Measurements from ENCODE around the gene PPDPF.

The PPDPF gene, protein sequence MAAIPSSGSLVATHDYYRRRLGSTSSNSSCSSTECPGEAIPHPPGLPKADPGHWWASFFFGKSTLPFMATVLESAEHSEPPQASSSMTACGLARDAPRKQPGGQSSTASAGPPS

DNA sequence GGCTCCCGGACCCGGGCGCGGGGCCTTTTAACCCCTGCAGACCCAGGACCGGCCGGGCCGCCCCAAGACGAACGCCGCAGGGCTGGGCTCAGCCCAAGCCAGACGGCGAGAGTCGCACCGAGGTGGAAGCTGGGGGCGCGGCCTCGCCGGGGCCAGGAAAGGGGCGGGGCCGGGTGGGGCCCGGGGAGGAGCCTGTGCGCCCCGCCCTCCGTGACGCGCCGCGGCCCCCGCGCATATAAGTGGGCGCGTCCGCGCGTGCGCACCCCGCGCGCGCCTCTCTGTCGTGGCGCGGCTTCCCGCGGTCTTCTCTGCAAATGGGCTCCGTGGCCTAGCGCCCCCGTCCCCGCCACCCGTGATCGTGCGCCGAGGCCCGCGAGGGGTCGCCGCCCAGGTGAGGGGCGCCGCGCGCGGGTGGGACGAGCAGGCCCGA, at the start of gene PPDPF:
Gene PPDPF, plus strand, starts transcription at position 262 of the 430 bp plus-strand sequence. CDS start 544 bp downstream, outside the sequence.
- DNase-seq: peak; percentile 90 to 92 (median 90)

DNA sequence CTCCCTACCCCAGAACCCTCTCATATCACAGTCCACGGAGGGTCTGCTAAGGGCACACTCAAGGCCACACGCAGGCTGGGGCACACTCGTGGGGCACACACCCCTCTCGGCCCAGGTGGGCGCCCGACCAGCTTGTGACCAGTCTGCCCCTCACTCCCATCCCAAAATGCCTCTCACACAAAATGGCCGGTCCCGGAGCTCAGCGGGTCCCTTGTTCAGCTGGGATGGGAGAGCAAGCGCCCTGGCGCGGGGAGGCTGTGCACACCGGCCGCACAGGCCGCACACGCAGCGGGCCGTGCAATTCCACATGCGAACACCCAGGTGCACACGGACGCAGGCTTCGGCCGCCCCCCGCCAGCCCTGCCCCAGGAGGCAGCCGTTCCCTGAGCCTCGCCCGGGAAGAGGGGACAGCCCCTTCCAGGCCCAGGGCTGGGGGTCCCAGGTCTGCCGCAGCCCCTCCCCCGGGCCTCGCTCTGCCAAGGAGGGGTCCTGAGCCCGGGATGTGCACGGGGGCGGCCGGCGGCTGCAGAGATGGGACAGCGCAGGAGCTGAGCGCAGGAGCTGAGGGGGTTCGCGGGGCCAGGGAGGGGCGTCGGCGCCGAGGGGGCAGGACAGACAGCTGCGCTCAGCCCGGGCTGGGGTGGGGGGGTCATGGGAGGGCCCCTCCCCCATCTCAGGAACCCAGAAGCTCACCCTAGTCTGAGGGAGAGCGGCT, 49.4 kb upstream of the PPDPF start:
- peak in 1 of 3 experiments; percentile 41 for DNase-seq

DNA sequence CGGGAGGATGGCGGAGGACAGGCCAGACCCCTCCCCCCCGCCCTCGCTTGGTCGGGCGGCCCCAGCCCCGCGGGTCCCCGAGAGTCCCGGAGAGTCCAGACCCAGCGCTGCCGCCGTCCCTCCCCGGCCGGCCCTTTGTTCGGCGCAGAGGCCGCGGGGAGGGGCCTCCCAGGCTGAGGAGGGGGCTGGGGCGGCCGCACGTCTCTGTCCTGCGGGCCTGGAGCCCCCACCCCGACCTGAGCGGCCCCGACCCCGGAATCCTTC, 48.9 kb upstream of the PPDPF start:
- peak in 2 of 3 experiments; percentile 65 to 66 for DNase-seq

DNA sequence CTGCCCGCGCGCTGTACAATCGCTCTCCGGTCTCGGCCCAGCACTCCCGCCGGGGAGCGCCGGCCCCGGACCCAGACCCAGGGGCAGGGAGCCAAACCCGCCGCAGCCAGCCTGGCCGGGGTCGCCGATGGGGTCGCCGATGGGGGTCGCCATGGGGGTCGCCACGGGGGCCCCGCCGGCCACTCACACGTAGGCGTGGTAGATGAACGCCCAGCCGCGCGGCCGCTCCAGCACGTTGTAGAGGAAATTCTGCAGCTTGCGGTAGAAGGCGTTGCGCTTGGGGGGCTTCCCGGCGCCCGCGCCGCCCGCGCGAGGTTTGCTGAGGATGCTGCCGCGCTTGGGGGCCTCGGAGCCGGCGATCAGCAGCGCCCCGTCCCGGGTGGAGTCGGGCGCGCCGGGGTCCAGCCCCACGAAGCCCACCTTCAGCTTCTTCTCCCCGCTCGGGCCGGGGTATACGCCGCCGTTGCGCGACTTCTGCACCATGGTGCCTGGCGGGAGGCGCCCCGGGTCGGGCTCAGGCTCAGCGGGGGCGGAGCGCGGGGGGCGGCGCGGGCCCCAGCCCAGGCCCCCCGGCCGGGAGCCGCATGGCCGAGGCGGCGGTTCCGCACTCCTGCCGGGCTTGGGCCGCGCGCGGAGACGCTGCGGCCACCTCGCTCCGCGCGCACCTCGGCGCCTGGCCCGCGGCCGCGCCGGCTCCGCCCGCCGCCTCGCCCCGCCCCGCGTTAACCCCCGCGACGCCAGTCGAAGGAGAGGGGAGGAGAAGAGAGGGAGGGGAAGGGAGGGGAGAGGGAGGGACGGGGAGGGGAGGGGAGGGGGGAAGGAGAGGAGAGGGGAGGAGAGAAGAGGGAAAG, 48.4 kb upstream of the PPDPF start, which contains the start of gene KCNQ2:
Gene KCNQ2, minus strand, starts transcription at position 675 of the 851 bp plus-strand sequence. Its CDS starts 192 bp downstream, at position 483.
- peak in 2 of 3 experiments; percentile 73 to 74 for DNase-seq

DNA sequence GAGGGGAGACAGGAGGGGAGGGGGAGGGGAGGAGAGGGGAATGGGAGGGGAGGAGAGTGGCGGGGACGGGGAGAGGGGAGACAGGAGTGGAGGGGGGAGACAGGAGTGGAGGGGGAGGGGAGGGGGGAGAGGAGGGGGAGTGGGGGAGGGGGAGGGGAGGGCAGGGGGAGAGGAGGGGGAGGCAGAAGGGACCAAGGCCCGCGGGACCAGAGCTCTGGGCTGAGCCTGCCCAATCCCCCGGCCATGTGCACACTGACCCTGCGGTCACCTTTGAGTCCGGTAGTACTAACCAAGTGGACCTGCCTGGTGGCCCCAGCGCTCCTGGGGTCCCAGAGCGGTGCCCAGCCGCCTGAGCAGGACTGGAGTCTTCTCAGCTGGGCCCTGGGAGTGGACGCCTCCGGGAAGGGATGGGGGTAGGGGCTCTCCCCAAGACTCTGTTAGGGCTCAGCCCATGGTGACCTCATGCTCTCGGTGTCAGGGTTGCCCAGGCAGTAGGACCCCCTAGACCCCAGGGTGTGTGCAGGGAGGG, 47.6 kb upstream of the PPDPF start:
- DNase-seq: peak in 1 of 3 experiments; percentile 37

DNA sequence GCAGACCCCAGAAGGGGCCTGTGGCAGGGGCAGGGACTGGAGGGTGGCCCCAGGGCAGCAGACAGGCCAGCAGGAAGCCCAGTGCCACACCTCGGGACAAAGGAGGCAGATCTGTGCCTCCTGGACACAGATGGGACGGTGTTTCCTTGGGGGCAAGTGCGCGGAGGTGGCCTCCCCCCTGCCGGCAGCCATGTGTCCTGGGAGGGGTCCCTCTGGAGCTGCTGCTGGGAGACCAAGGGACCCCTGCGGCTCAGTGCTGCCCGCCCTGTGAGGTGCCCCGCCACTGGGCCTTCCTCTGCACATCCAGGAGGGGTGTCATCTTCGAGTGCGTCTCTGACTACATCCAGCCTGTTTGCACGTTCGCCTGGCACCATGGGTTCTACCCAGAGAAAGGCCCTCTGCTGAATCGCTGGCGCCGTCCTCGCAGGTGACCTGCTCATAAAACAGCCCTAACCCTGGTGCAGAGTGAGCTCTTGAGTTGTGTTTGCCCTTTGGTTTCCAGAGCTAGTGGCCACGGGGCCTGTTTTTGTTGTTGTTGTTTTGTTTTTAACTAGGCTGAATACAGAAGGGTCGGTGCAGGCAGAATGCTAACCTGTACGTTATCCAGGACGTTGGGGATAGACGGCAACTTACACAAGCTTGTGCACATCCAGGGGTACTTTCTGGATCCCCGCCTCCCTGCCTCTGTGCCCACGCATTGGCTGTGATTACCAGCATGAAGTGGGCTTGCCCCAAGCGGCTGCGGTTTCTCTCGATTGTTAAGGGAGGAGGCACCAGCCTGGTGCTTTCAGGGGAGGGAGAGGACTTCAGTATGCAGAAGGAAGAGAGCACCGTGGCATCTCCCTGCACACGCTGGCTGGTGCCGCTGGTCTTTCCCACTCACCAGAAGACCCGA, 46.8 kb upstream of the PPDPF start:
- peak; percentile 21 to 50 (median 43) for DNase-seq

DNA sequence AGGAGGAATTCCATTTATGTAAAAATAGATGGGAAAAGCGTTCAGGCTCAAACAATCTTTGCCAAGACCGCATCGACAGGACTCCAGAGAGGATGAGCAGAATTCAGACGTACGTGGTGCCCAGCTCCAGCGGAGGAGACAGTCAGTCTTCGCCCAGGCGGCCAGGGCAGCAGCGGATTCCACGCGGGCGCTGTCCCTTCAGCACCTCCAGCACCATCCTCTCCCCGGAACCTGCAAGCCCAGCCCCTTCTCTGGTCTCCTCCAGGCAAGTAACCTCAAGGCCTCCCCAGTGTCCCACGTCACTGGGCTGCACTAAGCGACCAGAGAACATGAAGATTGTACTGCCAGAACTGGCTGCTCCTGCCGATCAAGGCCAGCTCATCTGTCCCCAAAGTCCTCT, 45.4 kb upstream of the PPDPF start:
- no peak for DNase-seq

DNA sequence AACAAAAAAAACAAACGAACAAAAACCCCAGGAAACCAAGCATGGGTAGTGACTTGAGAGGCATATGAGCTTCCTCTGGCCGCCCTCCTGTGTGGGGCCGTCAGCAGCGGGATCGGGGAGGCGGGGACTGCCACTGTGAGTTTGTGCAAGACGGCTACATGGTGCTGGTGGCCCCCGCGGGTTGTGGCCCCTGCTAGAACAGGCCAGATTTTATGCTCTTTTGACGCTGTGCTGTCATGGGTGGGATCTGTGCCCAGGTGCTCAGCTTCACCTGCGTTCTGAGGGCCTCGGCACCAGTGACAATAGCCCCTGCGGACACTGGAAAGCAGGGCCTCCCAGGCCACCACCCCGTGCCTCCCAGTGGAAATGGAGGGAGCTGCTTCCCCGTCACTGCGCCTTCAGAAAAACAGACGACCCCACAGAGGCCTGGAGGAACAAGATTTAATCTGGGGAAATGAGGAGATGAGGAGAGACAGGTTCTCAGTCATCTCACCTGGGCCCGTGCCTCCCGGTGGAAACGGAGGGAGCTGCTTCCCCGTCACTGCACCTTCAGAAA, 43.4 kb upstream of the PPDPF start:
- no peak for DNase-seq

DNA sequence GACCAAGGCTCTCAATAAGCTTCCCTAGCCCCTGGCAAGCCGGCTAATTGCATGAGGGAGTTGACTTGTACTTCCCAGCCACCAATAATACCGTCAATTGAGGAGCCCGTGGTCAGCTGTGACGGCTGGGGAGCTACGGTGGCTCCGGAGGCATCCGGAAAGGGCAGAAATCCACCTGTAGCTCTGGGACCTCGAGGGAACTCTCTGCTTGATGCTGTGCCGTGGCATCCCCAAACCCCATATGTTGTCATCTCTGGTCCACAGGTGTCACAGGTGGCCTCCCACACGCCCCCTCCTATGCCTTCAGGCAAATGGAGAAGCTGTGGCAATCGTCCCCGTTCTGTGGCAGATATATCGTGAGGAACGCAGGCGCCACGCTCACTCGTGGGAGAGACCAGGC, 42.6 kb upstream of the PPDPF start:
- peak in 1 of 3 experiments; percentile 59 for DNase-seq

DNA sequence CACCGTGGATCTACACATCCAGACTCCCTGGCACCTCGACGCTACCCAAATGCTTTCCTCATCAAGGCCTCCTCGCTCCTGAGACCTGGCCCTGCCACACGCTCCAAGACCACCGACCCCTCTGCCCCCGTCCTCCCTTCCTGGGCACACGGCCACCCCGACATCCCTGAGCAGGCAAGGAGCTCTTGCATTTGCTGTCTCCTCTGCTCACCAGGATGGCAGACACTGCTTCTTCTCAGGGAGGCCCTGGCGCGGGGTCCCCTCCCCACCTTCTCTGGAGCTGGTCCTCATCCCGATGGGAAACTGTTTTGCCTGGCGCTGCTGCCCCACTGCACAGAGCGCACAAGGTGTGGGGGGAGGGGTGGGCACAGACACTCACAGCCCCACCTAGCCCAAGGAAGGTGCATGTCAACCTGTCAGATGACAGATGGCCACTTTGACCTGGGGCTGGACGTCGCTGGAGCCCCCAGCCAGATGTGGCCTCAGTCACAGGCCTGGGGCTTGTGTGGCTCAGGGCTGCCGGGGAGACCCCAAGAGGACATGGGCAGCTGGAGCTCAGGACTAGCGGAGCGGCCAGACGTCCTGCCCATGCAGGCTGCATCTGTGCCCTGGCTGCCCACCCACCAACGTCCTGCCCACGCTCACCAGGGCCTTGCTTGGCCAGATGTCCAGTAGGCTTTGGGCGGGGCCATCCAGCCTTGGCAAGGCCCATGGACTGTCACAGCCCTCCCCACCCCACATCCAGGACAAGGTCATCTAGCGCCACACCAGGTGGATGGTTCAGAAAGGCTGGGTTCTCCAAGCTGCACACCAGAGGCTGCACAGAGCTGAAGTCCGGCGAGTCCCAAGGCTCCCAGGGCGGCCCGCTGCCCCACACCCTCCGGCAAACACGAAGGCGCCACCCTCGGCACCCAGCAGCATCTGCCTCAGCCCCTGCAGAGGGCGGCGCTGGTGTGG, 41.9 kb upstream of the PPDPF start:
- no peak for DNase-seq

DNA sequence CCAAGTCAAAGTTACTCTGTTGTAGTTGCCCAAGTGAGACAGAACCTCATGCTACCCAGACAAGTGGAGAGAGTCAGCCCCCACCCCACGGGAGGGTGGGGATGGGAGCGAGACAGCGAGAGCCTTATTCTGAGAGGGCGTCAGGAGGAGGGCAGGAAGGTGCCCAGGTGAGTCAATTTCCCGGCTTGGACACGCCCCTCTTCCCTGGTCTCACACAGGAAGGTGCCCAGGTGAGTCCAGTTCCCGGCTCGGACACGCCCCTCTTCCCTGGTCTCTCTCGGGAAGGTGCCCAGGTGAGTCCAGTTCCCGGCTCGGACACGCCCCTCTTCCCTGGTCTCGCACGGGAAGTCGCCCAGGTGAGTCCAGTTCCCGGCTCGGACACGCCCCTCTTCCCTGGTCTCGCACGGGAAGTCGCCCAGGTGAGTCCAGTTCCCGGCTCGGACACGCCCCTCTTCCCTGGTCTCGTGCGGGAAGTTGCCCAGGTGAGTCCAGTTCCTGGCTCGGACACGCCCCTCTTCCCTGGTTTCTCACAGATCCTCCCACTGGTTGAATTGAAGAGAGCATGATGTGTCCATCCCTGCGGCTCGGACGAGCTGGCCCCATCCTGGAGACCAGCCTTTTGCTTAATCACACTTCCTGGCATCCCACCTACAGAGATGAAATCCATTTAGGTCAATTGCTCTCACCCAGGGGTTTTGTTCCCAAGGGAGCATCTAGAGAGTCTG, 40.7 kb upstream of the PPDPF start:
- DNase-seq: peak in 1 of 3 experiments; percentile 50

DNA sequence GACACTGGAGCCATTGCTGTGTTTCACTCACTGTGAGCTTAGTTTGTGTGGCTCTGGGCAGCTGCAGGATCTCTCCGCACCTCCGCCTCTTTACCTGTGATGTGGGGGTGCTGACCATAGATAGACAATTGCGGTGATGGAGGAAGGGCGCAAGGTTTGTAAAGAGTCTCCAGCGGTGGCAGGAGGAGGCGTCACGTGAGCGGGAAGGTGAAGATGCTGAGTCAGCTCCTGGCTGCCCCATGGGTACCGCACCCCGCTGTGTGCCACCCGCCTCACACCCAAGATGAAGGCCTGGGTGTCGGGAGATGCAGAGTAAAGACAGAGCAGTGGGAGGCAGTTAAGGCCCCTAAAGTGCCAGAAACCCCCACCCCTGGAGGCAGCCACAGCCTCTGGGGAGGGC, 39.1 kb upstream of the PPDPF start:
- peak in 1 of 3 experiments; percentile 27 for DNase-seq

DNA sequence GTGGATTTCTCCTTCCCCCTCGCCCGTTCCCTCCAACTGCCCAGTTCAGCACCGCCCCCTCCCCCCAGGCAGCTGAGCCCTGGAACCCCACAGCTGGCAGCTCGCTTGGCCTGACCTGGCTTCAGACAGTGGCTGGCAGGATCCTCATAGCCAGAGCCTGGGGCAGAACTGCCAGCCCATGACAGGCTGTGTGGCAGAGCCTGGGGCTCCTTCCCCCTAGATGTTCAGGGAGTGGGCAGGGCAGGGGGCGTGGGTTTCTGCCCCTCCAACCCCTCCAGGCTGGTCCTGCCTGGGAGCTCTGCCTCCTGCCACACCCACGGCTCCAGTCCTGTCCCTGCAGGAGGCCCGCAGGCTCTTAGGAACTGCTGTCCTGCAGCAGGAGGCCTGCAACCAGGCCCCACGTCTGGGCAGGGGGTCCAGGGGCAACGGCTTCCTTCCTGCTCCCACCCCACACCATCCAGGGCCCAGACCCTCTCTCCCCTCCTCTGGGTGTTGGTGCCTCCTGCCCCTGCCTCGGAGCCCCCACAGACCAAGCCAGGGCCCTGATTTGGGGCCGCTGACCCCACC, 38.5 kb upstream of the PPDPF start:
- DNase-seq: peak in 1 of 3 experiments; percentile 26

DNA sequence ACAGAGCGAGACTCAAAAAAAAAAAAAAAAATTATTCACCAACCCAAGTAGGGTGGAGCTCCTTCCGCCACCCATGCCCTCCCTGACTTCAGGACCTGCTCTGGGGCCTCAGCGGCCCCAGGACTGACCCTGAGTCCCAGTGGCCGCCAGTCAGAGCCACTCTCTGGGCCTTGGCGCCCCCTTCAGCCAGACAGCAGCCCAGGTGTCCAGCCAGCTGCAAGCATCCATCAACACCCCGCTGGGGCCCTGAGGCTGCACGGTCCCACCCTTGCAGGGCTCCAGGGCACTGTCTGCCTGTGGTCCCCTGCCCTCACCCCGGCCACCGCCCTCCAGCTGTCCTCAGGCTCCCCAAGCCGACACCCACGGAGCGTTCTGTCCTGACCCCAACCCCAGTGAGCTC, 36.7 kb upstream of the PPDPF start:
- peak in 2 of 3 experiments; percentile 33 to 55 for DNase-seq

DNA sequence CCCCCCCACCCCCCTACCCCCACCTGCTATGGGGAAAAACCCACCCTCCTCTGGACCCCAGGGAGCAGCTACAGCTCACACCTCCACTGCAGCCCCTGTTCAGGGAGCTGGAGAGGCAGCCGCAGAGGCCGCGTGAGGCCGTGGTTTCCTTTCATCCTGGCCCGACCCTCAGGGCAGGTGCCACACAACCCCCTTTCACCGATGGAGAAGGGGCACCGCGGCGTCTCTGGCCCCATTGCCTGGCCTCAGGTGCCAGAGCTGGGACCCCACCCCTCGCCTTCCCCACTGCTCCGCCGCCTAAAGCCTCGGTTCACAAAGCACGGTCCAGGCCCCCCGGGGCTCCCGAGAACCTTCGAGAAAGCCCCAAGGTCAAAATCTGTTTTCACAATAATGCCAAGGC, 36.3 kb upstream of the PPDPF start:
- DNase-seq: no peak

DNA sequence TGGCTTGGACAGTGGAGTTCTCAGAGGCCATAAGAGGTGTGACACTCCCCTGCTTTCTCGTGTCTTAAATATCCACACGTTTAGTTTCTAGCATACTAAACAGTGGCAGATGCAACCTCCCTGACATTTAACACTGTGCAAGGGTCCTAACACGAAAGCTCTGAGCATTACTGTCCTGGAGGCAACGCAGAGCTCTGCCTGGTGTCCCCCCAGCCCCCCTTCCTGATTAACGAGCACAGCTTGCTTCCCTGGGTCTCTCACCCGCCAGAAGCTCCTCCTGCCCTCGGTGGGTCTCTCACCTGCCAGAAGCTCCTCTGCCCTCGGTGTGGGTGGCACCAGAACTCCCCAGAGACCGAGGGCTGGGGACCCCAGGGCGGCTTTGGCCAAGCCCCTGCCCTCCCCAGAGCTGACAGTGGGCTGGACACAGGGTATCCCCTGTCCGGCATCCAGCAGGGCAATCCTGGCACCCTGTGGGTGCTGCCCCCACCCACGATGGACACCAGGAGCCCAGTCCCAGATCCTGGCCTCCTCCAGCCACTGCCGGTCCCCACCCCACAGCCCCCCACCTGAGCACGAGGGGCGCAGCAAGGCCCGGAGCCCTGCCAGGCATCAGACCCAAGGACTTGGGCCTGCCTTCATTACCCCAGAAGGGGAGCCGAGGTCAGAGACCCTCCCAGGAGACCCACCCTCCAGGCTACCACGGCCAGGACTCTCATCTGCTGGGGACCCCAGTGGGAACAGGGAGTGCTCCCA, 35.7 kb upstream of the PPDPF start:
- peak in 2 of 3 experiments; percentile 60 to 65 for DNase-seq

DNA sequence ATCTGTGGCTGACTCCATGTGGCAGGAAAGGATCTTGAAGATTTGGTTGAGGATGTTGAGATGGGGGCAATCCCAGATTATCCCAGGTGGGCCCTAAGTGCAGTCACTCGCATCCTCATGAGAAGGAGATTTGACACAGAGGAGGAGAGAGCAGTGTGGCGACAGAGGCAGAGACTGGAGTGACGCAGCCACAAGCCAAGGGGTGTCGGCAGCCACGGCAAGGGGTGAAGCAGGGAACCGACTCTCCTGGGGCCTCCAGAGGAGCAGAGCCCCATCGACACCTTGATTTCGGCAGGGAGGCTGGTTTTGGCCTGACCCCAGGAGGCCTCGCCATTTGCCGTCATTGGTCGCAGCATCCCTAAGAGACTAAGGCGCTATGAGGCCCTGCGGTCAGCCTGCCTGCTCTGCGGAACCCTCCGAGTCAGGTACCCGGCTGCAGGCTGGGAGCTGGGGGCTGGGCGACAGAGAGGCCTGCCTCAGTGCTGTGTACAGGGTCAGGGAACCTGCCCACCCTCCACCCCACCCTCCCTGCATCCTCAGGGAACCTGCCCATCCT, 34.2 kb upstream of the PPDPF start:
- DNase-seq: peak in 1 of 3 experiments; percentile 30

DNA sequence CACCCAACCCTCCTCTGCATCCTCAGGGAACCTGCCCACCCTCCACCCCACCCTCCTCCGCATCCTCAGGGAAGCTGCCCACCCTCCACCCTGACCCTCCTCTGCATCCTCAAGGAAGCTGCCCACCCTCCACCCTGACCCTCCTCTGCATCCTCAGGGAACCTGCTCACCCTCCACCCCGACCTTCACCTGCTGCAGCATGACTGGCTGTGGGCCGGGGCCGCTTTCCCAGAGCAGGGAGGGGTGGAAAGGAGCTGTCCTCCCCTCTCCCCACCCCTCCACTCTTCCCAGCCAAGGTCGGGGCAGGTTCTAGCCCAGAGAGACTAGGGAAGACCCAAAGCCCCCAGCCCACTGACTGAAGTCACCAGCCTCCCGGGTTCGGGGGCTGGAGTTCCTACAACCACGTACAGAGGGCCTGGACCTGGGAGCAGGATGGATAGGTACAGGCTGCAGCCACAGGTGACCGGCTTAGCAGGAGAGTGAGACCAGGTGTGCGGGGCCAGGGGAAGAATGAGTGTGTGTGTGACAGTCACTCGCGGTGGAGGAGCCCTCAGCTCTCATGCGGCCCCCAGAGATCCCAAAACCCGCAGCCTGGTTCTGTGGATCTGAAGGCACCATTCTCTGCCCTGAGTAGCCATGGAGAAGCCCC, 33.3 kb upstream of the PPDPF start:
- no peak for DNase-seq

Data from NCI-H1417 (cell line).